ENCODE measurements around the gene TNNI3. TPM values are rescaled to one million over a fixed set of nuclear protein-coding genes. Genes with fewer than 3 reads are reported as not detected.
"Not testable (repeated sequence)": the region's sequence is repeated elsewhere in the genome, so short reads cannot be mapped to it uniquely, and the experiment has no call there.

TNNI3 gene
- total RNA-seq (2014; rRNA removed; shearing (Covaris generic)), result not detected in 2 replicates

- no peaks in the 10 kb centered on the region for H3K9me3 ChIP-seq (replicated peaks)
- no peaks in the 10 kb centered on the region for H3K36me3 ChIP-seq
- H3K27me3 ChIP-seq (replicated peaks), result peaks cover 19% of the 10 kb centered on the region
- no peaks in the 10 kb centered on the region for H3K4me1 ChIP-seq (replicated peaks)
- H3K4me3 ChIP-seq, result no peak within 1 kb of the TSS
- no peak within 1 kb of the TSS for H3K27ac ChIP-seq
- DNase-seq (ENCODE audit: low read depth in 1 of 2, low spot score in 2 of 2), result no peak
Measured at GRCh38 chr19:55157064-55157908, at the start of gene TNNI3. Gene TNNI3 (minus strand): TSS chr19:55157732. CDS start chr19:55157589, 143 bp downstream.

- no peaks in the 10 kb centered on the region for H3K36me3 ChIP-seq
- no peaks in the 10 kb centered on the region for H3K9me3 ChIP-seq (replicated peaks)
- no peaks in the 10 kb centered on the region for H3K27me3 ChIP-seq (replicated peaks)
- peak; percentile 88 to 93 for DNase-seq (ENCODE audit: low read depth in 1 of 2, low spot score in 2 of 2)
- H3K4me3 ChIP-seq, result peak overlapping the region; percentile 15
- no peak overlapping the region for H3K27ac ChIP-seq
- peaks cover 33% of the 10 kb centered on the region for H3K4me1 ChIP-seq (replicated peaks)
Measured at GRCh38 chr19:55206664-55207500, 49.4 kb upstream of the TNNI3 start.

- DNase-seq (ENCODE audit: low read depth in 1 of 2, low spot score in 2 of 2); H3K9me3 ChIP-seq (replicated peaks); H3K36me3 ChIP-seq; H3K4me3 ChIP-seq; H3K4me1 ChIP-seq (replicated peaks); H3K27me3 ChIP-seq (replicated peaks); H3K27ac ChIP-seq: not testable (repeated sequence)
Measured at GRCh38 chr19:55202199-55202598, 44.7 kb upstream of the TNNI3 start.

- DNase-seq (ENCODE audit: low read depth in 1 of 2, low spot score in 2 of 2), result no peak
- H3K4me1 ChIP-seq (replicated peaks), result no peaks in the 10 kb centered on the region; the same call in 1 of the 2 replicates
- H3K4me3 ChIP-seq, result no peak overlapping the region
- H3K27ac ChIP-seq, result no peak overlapping the region
- no peaks in the 10 kb centered on the region for H3K27me3 ChIP-seq (replicated peaks)
- H3K36me3 ChIP-seq, result no peaks in the 10 kb centered on the region
- H3K9me3 ChIP-seq (replicated peaks), result no peaks in the 10 kb centered on the region
Measured at GRCh38 chr19:55199620-55200204, 42.2 kb upstream of the TNNI3 start.

GRCh38 chr19:55198651-55199050, 41.1 kb upstream of the TNNI3 start:
- H3K27ac ChIP-seq, result no peak overlapping the region
- H3K36me3 ChIP-seq, result no peaks in the 10 kb centered on the region
- H3K27me3 ChIP-seq (replicated peaks), result no peaks in the 10 kb centered on the region
- no peak overlapping the region for H3K4me3 ChIP-seq
- H3K4me1 ChIP-seq (replicated peaks), result no peaks in the 10 kb centered on the region; the same call in 1 of the 2 replicates
- DNase-seq (ENCODE audit: low read depth in 1 of 2, low spot score in 2 of 2), result no peak
- no peaks in the 10 kb centered on the region for H3K9me3 ChIP-seq (replicated peaks)

GRCh38 chr19:55197528-55197927, 40.0 kb upstream of the TNNI3 start:
- H3K9me3 ChIP-seq (replicated peaks), result no peaks in the 10 kb centered on the region
- no peaks in the 10 kb centered on the region for H3K27me3 ChIP-seq (replicated peaks)
- no peak overlapping the region for H3K27ac ChIP-seq
- no peak overlapping the region for H3K4me3 ChIP-seq
- no peaks in the 10 kb centered on the region; the same call in 1 of the 2 replicates for H3K4me1 ChIP-seq (replicated peaks)
- no peak for DNase-seq (ENCODE audit: low read depth in 1 of 2, low spot score in 2 of 2)
- no peaks in the 10 kb centered on the region for H3K36me3 ChIP-seq

GRCh38 chr19:55196803-55197202, 39.3 kb upstream of the TNNI3 start:
- DNase-seq (ENCODE audit: low read depth in 1 of 2, low spot score in 2 of 2), result no peak
- Histone ChIP-seq H3K9me3 (replicated peaks) (no peaks in the 10 kb centered on the region), H3K27me3 (replicated peaks) (no peaks in the 10 kb centered on the region), H3K36me3 (no peaks in the 10 kb centered on the region), H3K27ac (no peak overlapping the region), H3K4me1 (replicated peaks) (no peaks in the 10 kb centered on the region; the same call in 1 of the 2 replicates), H3K4me3 (no peak overlapping the region)

- Histone ChIP-seq H3K36me3 (no peaks in the 10 kb centered on the region), H3K27me3 (replicated peaks) (no peaks in the 10 kb centered on the region), H3K9me3 (replicated peaks) (no peaks in the 10 kb centered on the region), H3K4me3 (no peak overlapping the region), H3K4me1 (replicated peaks) (peaks cover 10% of the 10 kb centered on the region), H3K27ac (no peak overlapping the region)
- no peak for DNase-seq (ENCODE audit: low read depth in 1 of 2, low spot score in 2 of 2)
Measured at GRCh38 chr19:55193481-55193880, 35.9 kb upstream of the TNNI3 start.

- H3K36me3 ChIP-seq, result no peaks in the 10 kb centered on the region
- peak; percentile 49 to 74 for DNase-seq (ENCODE audit: low read depth in 1 of 2, low spot score in 2 of 2)
- no peaks in the 10 kb centered on the region for H3K9me3 ChIP-seq (replicated peaks)
- H3K4me1 ChIP-seq (replicated peaks), result peaks cover 10% of the 10 kb centered on the region
- H3K27me3 ChIP-seq (replicated peaks), result no peaks in the 10 kb centered on the region
- no peak overlapping the region for H3K4me3 ChIP-seq
- 0 out of 2 replicates have a peak overlapping the region, but pooled peaks have one; percentile 9 for H3K27ac ChIP-seq
Measured at GRCh38 chr19:55189403-55189835, 31.9 kb upstream of the TNNI3 start.

GRCh38 chr19:55188625-55189024, 31.1 kb upstream of the TNNI3 start:
- Histone ChIP-seq H3K9me3 (replicated peaks) (no peaks in the 10 kb centered on the region), H3K4me3 (no peak overlapping the region), H3K27ac (no peak overlapping the region), H3K36me3 (no peaks in the 10 kb centered on the region), H3K27me3 (replicated peaks) (peaks cover 4% of the 10 kb centered on the region; the same call in 1 of the 2 replicates), H3K4me1 (replicated peaks) (peaks cover 10% of the 10 kb centered on the region)
- DNase-seq (ENCODE audit: low read depth in 1 of 2, low spot score in 2 of 2), result no peak

- peaks cover 10% of the 10 kb centered on the region for H3K4me1 ChIP-seq (replicated peaks)
- H3K27ac ChIP-seq, result no peak overlapping the region
- no peak overlapping the region for H3K4me3 ChIP-seq
- no peak for DNase-seq (ENCODE audit: low read depth in 1 of 2, low spot score in 2 of 2)
- H3K9me3 ChIP-seq (replicated peaks), result no peaks in the 10 kb centered on the region
- H3K27me3 ChIP-seq (replicated peaks), result peaks cover 9% of the 10 kb centered on the region
- H3K36me3 ChIP-seq, result no peaks in the 10 kb centered on the region
Measured at GRCh38 chr19:55186080-55186479, 28.5 kb upstream of the TNNI3 start.

- Histone ChIP-seq H3K27ac (no peak overlapping the region), H3K4me1 (replicated peaks) (peaks cover 14% of the 10 kb centered on the region), H3K4me3 (no peak overlapping the region), H3K27me3 (replicated peaks) (peaks cover 29% of the 10 kb centered on the region), H3K36me3 (no peaks in the 10 kb centered on the region), H3K9me3 (replicated peaks) (peaks cover 2% of the 10 kb centered on the region; the same call in 1 of the 2 replicates)
- no peak for DNase-seq (ENCODE audit: low read depth in 1 of 2, low spot score in 2 of 2)
Measured at GRCh38 chr19:55181740-55182139, 24.2 kb upstream of the TNNI3 start.

- no peak within 1 kb of the TSS for H3K27ac ChIP-seq
- peaks cover 14% of the 10 kb centered on the region for H3K4me1 ChIP-seq (replicated peaks)
- no peak within 1 kb of the TSS for H3K4me3 ChIP-seq
- DNase-seq (ENCODE audit: low read depth in 1 of 2, low spot score in 2 of 2), result no peak
- H3K36me3 ChIP-seq, result no peaks in the 10 kb centered on the region
- H3K27me3 ChIP-seq (replicated peaks), result peaks cover 29% of the 10 kb centered on the region
- peaks cover 2% of the 10 kb centered on the region; the same call in 1 of the 2 replicates for H3K9me3 ChIP-seq (replicated peaks)
Measured at GRCh38 chr19:55179606-55180484, 22.3 kb upstream of the TNNI3 start, which contains the start of gene SYT5. Gene SYT5 (minus strand): TSS chr19:55180289. CDS start chr19:55179041, 1,248 bp downstream.

Measured in SJSA1 (cell line).